Prostate gland (tissue), 2 donors: Measurements from ENCODE around the gene BICDL1.

Experiments
- CTCF ChIP-seq, 4 experiments: fragments of 200-600 bp in 2 of 4; fragments of 450-650 bp in 2 of 4; sonication (generic) in 2 of 4; IDR thresholded peaks; 1 replicate in 3 of 4; 2 replicates in 1 of 4; pipeline ENCODE4 v1.5.1; 2016 to 2019; ENCODE audit warnings: antibody characterized with exemption in 4 of 4, mild to moderate bottlenecking in 2 of 4, moderate library complexity in 2 of 4
- POLR2A ChIP-seq: fragments of 450-650 bp; IDR thresholded peaks from one replicate; pipeline ENCODE4 v1.6.1; 2016; ENCODE audit warnings: antibody characterized with exemption, mild to moderate bottlenecking
- POLR2AphosphoS5 ChIP-seq: sonication (generic); formaldehyde crosslinking; IDR thresholded peaks from one replicate; pipeline ENCODE4 v1.6.1; 2017; ENCODE audit warnings: antibody characterized with exemption

GRCh38 chr12:120047072-120047471, 58.0 kb downstream of the BICDL1 start:
- TF ChIP-seq POLR2A, result no peak
- TF ChIP-seq CTCF (IDR thresholded peaks at IDR 0.05), result no peak
- TF ChIP-seq POLR2AphosphoS5, result no peak
